Mammary epithelial cell (primary cell): Measurements from ENCODE around the gene ATP1A4.

Source experiments
- EZH2 ChIP-seq: IDR thresholded peaks from 2 replicates; pipeline ENCODE4 v1.6.1; 2012; ENCODE audit warnings: low read length, inconsistent platforms, borderline replicate concordance
- TF ChIP-seq, protein P1 (sequence below), 2 donors: IDR thresholded peaks in 1 of 2; conservative IDR thresholded peaks in 1 of 2; 2 replicates each; pipeline ENCODE4 v1.5.1; 2011 to 2012; ENCODE audit warnings: inconsistent platforms in 2 of 2, low read length in 2 of 2, mild to moderate bottlenecking in 2 of 2, control low read depth in 1 of 2, low read depth in 1 of 2; ENCODE audit not compliant: insufficient read depth in 1 of 2; ENCODE audit errors: extremely low read depth in 1 of 2

DNA sequence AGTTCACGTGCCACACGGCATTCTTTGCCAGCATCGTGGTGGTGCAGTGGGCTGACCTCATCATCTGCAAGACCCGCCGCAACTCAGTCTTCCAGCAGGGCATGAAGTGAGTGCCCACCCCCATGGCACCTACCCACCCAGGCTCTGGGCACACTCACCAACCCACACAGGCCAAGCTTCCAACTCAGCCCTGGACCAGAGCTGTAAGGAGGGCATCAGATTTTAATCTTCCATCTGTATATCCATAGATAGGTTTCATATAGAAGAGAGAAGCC is 14.5 kb upstream of the ATP1A4 start:
- TF ChIP-seq, protein P1, sequence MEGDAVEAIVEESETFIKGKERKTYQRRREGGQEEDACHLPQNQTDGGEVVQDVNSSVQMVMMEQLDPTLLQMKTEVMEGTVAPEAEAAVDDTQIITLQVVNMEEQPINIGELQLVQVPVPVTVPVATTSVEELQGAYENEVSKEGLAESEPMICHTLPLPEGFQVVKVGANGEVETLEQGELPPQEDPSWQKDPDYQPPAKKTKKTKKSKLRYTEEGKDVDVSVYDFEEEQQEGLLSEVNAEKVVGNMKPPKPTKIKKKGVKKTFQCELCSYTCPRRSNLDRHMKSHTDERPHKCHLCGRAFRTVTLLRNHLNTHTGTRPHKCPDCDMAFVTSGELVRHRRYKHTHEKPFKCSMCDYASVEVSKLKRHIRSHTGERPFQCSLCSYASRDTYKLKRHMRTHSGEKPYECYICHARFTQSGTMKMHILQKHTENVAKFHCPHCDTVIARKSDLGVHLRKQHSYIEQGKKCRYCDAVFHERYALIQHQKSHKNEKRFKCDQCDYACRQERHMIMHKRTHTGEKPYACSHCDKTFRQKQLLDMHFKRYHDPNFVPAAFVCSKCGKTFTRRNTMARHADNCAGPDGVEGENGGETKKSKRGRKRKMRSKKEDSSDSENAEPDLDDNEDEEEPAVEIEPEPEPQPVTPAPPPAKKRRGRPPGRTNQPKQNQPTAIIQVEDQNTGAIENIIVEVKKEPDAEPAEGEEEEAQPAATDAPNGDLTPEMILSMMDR (conservative IDR thresholded peaks at IDR 0.05 in 1 of 2, IDR thresholded peaks at IDR 0.05 in 1 of 2; ENCODE audit: extremely low read depth in 1 of 2, insufficient read depth in 1 of 2, low read depth in 1 of 2, low read length in 2 of 2) = no peak
- TF ChIP-seq EZH2 = no peak
